ENCODE data around the gene CARMIL1.
"Not testable (repeated sequence)": the region's sequence is repeated elsewhere in the genome, so short reads cannot be mapped to it uniquely, and the experiment has no call there.

Gene CARMIL1

DNA sequence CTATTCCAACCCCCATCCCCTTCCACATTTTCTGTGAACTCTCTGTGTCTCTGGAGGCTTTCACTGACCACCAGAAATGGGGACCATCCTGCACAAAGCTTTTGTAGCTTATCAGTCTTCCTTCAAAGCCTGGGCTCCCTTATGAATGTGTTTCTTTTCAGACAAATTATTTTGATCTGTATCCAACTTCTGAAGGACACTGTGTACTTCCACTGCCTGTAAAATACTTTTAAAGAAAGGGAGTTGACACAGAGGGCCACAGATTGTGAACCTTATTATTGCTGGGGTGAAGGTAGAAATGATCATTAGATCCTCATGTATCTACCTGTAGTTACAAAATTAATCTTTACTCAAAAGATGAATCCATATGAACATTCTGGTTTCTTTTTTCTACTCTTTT lies 135.6 kb downstream of the CARMIL1 start:
- no peak for DNase-seq

DNA sequence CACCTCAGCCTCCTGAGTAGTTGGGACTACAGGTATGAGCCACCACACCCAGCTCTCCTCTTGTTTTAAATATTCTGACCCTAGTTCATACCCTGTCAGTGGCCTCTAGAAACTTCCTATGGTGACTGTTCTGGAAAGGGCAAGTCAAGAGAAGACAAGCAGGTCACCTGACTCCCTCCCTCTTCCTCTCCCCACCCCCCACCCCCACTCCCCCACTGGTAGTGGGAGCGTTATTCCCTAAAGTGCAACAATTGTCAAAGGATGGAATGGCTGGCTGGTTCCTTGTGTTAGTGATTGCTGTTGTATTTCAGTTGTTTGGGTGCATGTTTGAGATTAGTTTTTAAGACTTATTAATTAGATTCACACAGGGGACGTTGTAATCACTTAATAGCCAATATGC lies 136.1 kb downstream of the CARMIL1 start:
- no peak for DNase-seq

GRCh38 chr6:25415701-25416100 lies 136.5 kb downstream of the CARMIL1 start:
- no peak for DNase-seq

DNA sequence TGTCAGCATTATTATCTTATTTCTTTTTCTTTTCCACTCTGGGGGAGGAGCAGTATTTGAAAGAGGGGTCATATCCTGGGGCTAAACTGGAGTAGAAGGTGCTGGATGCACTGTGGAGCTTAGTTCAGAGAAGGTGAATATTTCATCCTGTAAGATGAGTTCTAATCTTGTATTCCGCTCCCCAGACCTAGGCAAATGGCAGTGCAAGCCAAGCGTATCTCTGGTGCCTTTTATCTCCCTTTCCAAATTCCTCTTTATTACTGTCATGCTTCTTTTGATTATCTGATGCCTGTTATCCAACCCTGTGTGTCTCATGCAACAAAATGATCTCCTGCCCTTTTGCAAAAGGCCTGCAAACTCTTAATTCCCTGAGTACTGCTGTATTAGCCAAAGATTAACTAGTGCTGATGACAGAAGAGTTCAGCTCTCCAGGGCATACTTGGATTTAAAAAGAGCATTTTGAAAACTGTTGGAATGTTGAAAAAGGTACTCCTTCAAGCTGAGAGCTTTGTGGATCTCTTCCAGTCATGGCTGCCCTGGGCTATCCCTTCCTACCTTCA lies 138.0 kb downstream of the CARMIL1 start:
- peak; percentile 16 for DNase-seq

GRCh38 chr6:25418454-25419052 lies 139.4 kb downstream of the CARMIL1 start:
- DNase-seq = peak; percentile 41

GRCh38 chr6:25419879-25420278 lies 140.7 kb downstream of the CARMIL1 start:
- no peak for DNase-seq

- DNase-seq = no peak
These were observed 144.2 kb downstream of the CARMIL1 start for GRCh38 chr6:25423358-25423757.

GRCh38 chr6:25424303-25424702 lies 145.1 kb downstream of the CARMIL1 start:
- no peak for DNase-seq

DNA sequence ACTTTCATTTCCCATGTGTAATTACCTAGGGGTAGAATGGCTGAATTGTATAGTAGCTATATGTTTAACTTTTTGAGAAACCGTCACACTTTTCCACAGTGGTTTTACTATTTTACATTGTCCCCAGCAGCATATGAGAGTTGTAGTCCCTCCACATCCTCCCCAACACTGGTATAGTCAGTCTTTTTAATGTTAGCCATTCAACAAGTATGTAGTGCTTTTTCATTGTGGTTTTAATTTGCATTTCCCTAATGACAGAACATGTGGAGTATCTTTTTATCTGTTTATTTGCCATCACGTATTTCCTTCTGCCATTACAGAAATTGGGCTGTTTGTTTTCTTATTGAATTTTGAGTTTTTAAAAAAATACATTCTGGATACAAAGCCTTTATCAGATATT lies 148.4 kb downstream of the CARMIL1 start:
- no peak for DNase-seq

DNA sequence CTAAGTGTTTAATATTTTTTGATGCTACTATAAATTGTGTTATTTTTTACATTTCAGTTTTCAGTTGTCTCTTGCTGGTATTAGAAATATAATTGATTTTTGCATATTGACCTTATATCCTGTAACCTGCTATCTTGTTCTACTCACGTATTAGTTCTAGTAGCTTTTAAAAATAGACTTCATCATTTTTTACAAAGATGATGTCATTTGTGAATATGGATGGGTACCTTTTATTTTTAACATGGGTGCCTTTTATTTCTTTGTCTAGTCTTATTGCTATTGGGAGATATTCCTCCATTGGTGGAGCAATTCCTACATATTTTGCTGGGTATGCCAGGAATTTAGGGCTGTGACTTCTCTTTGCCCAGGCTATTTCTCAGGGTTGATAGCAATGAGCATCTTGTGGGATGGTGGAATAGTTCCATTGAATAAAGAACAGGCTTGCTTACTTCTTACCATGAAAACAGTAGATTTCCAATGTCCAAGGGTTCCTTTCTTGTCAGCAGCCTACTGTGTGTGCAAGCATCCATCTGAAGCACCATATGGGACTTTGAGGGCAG lies 149.7 kb downstream of the CARMIL1 start:
- no peak for DNase-seq

GRCh38 chr6:25431306-25431974 lies 152.3 kb downstream of the CARMIL1 start:
- DNase-seq = no peak

DNA sequence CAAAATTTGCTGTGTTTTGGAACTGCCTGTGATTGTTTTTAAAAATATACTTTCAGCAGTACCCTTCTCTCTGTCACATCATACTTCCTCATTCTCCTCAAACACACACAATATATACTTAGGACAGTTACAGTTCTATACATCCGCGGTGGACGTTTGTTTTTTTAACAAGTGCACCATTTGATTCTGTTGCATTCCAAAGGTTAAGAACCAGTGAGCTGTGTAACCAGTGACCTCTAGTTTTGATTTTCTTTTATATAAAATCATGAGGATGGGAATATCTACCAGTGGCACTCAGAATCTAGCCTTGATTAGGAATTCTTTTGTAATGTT lies 152.8 kb downstream of the CARMIL1 start:
- DNase-seq = no peak

DNA sequence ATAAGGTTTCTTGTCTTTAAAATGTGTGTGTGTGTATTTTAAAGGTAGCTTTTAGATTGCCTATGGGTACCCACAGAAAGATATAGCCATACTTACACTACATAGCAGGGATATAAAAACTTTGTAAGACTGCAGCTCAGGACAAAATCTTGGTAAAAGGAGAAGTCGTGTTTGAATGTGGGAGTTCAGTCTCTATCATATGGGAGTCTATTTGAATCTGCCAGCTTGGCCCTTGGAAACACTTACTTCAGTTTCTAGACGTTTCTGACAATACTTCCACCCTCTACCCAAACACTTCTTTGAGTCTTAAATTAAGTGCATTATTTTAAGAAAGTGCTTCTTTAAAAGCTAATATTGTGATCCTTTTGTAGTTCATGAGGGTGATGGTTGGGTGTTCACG lies 155.7 kb downstream of the CARMIL1 start:
- no peak for DNase-seq

DNA sequence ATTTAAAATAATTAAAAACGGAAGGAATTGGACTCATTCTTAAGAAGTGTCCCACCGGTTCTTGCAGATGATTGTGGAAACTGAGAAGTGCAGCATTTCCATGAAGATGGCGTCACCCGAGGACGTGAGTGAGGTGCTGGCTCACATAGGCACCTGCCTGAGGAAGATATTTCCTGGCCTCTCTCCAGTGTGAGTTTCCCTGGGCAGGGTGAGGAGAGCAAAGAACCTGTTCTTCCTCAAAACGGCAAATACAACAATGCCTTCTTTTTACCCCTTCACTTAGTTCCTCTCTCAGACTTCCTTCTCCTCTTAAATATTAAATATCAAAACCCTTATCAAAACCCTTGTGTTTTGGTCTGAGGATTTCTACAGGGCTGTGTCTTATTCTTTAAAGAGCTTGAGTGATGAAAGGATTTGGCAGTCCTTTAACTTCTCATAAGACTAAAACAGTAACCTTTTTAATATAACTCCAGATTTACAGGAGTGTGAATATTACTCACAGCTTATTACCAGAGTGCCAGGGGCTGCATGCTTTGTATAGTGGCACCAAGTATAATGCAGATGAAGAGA lies 156.3 kb downstream of the CARMIL1 start:
- DNase-seq = no peak

DNA sequence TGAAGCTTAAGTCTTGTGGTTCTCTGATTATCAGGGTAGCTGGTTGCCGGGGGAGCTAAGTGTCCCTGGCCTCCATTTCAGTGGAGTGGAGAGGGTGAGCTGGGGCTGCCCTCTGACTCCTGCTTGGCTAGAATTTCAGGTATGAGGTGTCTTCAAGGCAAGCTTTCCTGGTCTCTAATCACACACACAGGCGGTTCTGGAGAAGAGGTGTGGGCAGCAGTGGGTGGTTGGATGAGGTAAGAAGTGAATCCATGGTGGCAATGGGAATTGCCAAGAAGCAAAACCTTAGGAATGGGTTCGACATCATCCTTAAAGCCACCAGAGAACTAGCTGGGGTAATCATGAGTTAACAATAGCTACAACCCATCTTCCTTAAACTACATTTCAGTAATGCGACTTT lies 157.6 kb downstream of the CARMIL1 start:
- DNase-seq = no peak

- DNase-seq = no peak
These were observed 160.2 kb downstream of the CARMIL1 start for GRCh38 chr6:25439368-25439767.

GRCh38 chr6:25441663-25442270 lies 162.6 kb downstream of the CARMIL1 start:
- DNase-seq = no peak

DNA sequence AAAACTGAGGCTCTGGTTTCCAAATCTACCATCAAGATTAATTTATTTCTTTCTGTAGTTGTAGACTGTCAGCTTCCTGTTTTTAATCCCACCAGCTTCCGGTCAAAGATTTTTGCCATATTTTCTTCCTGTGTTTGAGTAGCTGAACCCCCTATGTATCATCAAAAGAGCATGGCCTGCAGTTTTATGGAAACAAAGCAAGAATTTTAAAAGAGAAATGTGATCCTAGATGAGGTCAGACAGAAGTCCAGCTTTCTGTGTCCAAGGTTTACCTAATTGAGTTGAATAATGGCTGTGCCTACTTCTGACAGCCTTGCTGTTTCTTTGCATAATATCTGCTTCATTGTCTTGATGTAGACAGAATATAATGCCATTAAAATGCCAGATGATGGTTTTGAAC lies 163.7 kb downstream of the CARMIL1 start:
- DNase-seq = no peak

DNA sequence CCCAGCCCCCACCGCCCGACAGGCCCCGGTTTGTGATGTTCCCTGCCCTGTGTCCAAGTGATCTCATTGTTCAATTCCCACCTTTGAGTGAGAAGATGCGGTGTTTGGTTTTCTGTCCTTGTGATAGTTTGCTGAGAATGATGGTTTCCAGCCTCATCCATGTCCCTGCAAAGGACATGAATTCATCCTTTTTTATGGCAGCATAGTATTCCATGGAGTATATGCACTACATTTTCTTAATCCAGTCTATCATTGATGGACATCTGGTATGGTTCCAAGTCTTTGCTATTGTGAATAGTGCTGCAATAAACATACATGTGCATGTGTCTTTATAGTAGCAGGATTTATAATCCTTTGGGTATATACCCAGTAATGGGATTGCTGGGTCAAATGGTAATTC lies 165.3 kb downstream of the CARMIL1 start:
- not testable (repeated sequence) for DNase-seq

DNA sequence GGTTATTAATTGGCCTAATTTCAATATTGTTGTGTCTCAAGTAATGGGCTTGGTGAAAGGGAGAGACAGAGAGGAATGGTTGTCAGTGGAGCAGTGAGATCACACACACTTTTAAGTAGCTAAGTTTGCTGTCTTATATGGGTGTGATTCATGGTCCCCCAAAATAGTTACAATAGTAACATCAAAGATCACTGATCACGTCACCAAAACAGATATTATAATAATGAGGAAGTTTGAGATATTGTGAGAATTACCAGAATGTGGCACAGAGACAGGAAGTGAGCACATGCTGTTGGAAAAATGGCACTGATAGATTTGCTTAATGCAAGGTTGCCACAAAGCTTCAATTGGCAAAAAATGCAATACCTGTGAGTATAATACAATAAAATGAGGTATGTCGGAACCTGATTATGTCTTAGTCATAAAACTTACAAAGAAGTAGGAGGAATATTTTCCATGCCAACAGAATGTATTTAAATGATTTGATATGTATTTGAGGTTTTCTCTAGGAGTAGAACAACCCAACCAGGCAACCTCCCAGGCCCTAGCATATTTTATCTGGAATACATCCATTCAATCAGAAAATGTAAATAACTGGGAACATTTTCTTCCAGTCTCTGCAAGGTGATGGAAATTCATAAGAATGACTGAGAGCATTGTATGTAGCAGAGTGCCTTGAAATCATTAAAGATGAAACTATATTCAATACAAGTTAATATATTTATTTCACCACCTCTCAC lies 167.8 kb downstream of the CARMIL1 start:
- no peak for DNase-seq

- no peak for DNase-seq
These were observed 168.4 kb downstream of the CARMIL1 start for GRCh38 chr6:25447570-25447929.

GRCh38 chr6:25448965-25449538 lies 169.9 kb downstream of the CARMIL1 start:
- DNase-seq = no peak

DNA sequence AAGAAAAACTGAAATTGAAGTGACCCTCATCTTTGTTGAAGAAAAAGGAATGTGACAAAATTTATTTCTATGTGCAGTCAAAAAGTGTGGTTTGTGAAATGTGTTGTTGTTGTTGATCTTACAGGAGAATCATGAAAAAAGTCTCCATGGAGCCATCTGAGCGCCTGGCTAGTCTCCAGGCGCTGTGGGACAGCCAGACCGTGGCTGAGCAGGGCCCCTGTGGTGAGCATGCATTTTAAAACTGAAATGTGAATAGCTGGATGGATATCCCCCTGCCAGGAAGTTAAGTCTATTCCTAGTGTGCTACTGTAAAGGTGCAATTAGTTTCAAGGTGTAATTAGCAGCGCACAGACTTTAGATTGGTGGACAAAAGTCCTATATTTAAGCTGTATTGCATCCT lies 170.6 kb downstream of the CARMIL1 start:
- DNase-seq = no peak
